NCI-H146 treated with DMSO at 0.1 percent for 48 hours (cell line): Measurements from ENCODE around the gene MYH16.
"Not testable (repeated sequence)": the region's sequence is repeated elsewhere in the genome, so short reads cannot be mapped to it uniquely, and the experiment has no call there.

ENCODE experiments used
- DNase-seq: peaks from one replicate; lab custom pipeline; 2025; ENCODE audit not compliant: unreplicated experiment; lab: John Stamatoyannopoulos, UW

MYH16 gene

GRCh38 chr7:99257675-99258074 lies 15.0 kb upstream of the MYH16 start:
- no peak for DNase-seq

- no peak for DNase-seq
Measured at GRCh38 chr7:99258501-99258900, 14.1 kb upstream of the MYH16 start.

GRCh38 chr7:99260395-99260794 lies 12.2 kb upstream of the MYH16 start:
- DNase-seq: no peak

GRCh38 chr7:99261646-99262045 lies 11.0 kb upstream of the MYH16 start:
- no peak for DNase-seq

- DNase-seq: no peak
Measured at GRCh38 chr7:99265848-99266480, 6.7 kb upstream of the MYH16 start.

GRCh38 chr7:99267481-99267840 lies 5.2 kb upstream of the MYH16 start:
- DNase-seq: no peak

GRCh38 chr7:99267841-99268576 lies 4.6 kb upstream of the MYH16 start:
- no peak for DNase-seq

GRCh38 chr7:99268577-99268908 lies 4.1 kb upstream of the MYH16 start:
- no peak for DNase-seq

- no peak for DNase-seq
Measured at GRCh38 chr7:99270702-99271101, 1.9 kb upstream of the MYH16 start.

- DNase-seq: not testable (repeated sequence)
Measured at GRCh38 chr7:99273561-99273960, 922 bp downstream of the MYH16 start.

GRCh38 chr7:99274908-99275307 lies 2.3 kb downstream of the MYH16 start:
- not testable (repeated sequence) for DNase-seq

- no peak for DNase-seq
Measured at GRCh38 chr7:99275496-99275895, 2.9 kb downstream of the MYH16 start.

- no peak for DNase-seq
Measured at GRCh38 chr7:99278180-99278579, 5.5 kb downstream of the MYH16 start.

GRCh38 chr7:99284165-99284564 lies 11.5 kb downstream of the MYH16 start:
- DNase-seq: not testable (repeated sequence)

GRCh38 chr7:99287779-99288534 lies 15.3 kb downstream of the MYH16 start:
- no peak for DNase-seq

- DNase-seq: no peak
Measured at GRCh38 chr7:99289185-99289584, 16.5 kb downstream of the MYH16 start.

GRCh38 chr7:99290148-99290547 lies 17.5 kb downstream of the MYH16 start:
- not testable (repeated sequence) for DNase-seq

GRCh38 chr7:99290980-99291607 lies 18.5 kb downstream of the MYH16 start:
- DNase-seq: no peak

- no peak for DNase-seq
Measured at GRCh38 chr7:99292127-99292526, 19.5 kb downstream of the MYH16 start.

- DNase-seq: no peak
Measured at GRCh38 chr7:99293167-99293566, 20.5 kb downstream of the MYH16 start.

- DNase-seq: no peak
Measured at GRCh38 chr7:99293650-99294049, 21.0 kb downstream of the MYH16 start.

GRCh38 chr7:99296471-99296870 lies 23.8 kb downstream of the MYH16 start:
- no peak for DNase-seq
